NCI-H187 treated with DMSO at 0.1 percent for 48 hours (cell line): Measurements from ENCODE around the gene SLC25A23.

Experiments
- DNase-seq: peaks from one replicate; lab custom pipeline; 2025; lab: John Stamatoyannopoulos, UW

The SLC25A23 gene

DNA sequence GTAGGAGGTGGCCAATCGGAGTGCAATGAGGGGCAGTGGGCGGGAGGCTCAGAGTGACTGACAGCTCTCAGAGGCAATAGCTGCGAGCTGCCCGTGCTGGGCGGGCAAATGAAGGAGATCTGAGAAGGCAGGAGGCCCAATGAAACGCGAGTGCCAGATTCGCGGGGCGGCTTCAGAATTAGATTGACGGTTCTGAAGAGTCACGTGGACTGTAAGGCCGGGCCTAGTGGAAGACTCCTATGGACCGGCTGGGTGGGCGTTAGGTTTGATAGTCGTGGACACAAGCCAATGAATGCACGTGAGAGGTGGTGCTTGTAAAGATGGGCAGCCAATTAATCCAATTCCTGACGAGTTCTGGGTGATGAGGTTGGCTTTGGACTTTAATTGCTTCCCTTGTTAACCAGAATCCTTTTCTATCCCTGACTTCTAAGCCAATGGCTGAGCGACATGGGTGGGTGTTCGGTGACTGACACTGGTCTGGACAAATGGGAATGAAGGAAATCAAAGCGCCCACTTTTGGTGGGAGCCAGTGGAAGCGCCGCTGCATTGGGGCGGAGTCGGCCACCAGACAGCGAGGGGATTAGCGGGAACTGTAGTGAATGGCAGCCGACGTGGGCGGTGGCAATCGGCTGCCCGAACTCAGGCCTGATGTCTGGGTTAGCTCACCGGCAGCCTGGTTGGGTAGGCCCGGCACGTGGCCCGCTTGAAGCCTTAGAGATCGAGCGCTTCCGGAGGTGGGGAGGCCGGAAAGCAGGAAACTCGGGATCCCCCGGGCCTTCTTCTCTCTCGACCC, 34.5 kb downstream of the SLC25A23 start:
- DNase-seq: peak; percentile 91

DNA sequence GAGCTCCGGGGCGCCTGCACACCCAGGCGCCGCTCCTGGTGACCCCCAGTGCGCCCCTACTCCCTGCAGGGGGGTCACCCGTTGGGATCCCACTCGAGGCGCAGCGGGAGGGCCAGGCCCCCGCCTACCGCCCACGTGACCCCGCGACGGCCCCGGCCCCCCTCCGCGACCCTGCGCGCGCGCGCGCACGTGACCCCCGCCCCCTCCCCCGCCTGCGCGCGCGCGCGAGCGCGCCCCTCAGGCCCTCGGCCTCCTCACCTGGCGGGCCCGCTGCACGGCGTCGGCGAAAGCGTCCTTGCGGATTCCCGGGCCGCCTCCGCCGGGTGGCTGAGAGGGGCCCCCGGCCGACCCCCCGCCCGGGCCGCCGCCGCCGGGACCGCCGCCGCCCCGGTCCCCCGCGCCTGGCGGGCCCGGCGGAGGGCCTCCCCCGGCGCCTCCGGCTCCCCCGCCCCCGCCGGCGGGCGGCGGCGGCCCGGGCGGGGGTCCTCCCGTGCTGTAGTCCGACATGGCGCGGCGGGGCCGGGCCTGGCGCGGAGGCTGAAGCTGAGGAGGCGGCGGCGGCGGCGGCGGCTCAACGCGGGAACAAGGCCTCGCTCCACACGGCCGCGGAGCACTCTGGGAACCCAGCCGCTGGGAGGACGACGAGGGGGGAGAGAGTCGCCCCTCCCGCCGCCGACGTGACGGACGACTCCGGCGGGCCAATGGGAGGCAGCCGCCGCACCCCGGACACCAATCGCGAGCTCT, 35.2 kb downstream of the SLC25A23 start, which contains the start of gene KHSRP:
Gene KHSRP (minus strand): TSS at position 617 of the 744 bp plus-strand sequence. CDS start 110 bp downstream, at position 507.
- no peak for DNase-seq

- DNase-seq: no peak
These were observed 35.9 kb downstream of the SLC25A23 start for GRCh38 chr19:6423499-6424194.

GRCh38 chr19:6421075-6422014, 38.2 kb downstream of the SLC25A23 start:
- DNase-seq: no peak

DNA sequence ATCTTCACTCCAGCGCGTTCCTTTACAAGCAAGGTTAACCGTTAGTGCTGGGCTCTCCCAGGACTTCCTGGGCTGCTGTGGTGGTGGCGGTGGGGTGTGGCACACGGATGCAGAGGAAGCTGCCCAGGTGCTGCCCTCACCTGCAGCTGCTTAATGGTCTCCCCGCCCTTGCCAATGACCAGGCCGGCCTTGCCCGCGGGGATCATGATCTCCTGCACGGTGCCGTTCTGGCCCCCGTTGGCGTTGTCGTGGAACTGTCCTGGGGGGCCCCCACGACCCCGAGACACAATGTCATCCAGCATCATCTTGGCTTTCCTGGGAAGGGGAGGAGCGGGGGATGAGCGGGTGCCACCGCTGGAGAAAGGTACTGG, 41.0 kb downstream of the SLC25A23 start:
- DNase-seq: no peak

DNA sequence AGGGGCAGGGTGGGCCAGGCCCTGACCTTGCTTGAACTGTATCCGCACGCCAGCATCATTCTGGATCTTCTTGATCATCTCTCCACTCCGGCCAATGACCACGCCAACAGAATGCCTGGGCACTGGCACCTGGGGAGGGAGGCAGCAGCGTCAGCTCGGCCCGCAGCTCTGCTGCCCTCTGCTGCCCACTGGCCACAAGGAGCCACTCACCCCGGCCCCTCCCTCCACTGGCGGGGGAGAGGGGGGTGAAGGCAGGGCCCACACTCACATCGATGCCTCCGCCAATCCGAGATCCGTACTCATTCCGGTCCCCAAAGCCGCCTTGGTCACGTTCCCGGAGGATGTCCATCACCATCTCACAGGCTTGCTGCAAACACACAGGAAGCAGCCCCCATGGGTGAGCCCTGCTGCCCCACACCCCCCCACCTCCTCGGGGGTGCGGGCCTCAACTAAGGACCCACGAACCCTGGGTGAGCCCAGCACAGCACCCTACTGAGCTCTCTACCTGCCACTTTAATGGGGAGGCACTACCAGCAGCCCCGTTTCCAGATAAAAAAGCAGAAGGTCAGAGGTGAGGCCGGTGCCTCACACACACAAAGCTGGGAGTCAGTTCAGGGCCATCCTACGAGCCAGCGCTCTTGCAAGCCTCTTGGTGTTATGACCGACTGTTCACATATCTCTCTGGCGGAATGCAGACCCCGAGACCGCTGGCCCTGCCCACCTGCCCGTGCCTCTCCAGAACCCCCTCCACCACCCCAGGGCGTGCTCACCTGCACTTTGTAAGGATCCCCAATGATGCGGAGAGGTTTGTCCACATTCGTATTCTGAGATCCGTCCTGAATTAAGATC, 41.7 kb downstream of the SLC25A23 start:
- DNase-seq: no peak

GRCh38 chr19:6416658-6417405, 42.8 kb downstream of the SLC25A23 start:
- no peak for DNase-seq

GRCh38 chr19:6415591-6416190, 43.9 kb downstream of the SLC25A23 start:
- DNase-seq: no peak

DNA sequence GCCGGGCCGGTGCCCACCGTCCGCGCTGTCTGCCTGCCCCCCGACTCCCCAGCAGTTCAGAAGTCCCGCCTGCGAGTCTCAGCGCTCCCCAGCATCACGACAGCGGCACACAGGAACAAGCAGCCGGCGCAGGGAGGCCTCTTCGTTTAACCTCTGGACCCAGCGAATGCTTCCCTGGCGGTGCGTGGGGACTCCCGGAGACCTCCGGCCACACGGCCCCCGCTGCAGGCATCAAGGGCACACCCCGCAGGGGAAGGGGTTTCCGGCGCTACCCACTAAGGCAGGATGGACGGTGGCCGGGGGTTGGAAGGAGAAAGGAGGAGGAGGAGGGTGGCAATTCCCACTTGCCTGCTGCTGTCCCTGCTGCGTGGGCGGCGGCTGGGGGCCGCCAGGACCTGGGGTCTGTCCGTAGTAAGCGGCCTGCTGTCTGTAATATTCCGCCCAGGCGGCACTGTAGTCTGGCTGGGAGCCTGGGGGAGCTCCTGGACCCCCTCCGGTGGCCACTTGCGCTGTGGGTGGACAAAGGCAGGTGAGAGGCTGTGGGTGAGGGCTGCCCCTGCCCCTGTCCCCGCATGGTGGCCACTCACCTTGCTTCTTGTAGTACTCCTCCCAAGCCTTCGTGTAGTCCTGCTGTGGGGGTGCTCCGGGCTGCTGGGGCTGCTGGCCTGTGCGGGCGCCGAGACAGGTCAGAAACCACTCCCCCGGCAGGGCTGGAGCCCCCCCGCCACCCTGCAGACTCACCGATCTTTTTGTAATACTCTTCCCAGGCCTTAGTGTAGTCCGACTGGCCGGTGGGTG, 44.6 kb downstream of the SLC25A23 start:
- DNase-seq: no peak

DNA sequence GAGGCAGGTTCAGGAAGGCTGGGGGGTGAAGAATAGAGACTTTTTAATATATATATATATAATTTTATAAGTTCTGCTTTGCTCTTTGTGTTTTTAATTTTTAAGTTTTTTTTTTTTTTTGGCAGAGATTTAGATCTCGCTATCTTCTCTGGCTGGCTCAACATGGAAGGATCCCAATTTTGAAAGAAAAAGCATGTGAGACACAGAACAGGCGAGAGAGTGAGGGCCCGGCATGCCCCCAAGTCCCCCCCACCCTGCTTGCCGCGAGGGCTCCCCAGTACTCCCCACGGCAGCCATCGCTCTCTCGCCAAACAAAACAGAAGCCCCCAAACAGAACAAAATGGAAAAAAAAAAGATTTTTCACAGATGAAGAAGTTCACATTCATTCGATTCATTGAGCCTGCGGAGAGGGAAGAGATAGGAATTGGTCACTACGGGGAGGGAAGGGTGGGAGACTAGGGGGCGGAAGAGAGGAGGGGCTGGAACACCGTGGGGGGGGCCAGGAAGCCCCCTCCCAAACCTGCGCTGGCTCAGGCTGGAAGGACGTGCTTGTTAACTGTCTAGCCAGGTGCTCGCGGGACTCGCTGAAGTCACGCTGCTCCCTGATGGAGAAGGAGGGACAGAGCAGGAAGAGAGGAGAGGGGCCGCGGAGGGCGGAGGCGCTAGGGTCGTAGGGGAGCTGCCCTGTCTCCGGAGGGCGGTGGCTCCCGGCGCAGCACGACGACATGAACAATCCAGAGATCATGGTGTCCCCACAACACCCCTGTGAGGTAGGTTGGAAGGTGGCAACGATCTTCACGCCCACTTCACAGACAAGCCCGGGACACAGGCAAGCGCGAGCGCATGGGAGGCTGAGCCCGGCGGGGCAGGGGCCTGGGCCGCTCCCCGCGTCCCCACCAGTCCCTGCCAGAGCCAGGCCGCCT, 45.6 kb downstream of the SLC25A23 start:
- DNase-seq: no peak

- DNase-seq: no peak
These were observed 46.3 kb downstream of the SLC25A23 start for GRCh38 chr19:6413291-6413690.

- no peak for DNase-seq
These were observed 47.0 kb downstream of the SLC25A23 start for GRCh38 chr19:6412447-6413091.

DNA sequence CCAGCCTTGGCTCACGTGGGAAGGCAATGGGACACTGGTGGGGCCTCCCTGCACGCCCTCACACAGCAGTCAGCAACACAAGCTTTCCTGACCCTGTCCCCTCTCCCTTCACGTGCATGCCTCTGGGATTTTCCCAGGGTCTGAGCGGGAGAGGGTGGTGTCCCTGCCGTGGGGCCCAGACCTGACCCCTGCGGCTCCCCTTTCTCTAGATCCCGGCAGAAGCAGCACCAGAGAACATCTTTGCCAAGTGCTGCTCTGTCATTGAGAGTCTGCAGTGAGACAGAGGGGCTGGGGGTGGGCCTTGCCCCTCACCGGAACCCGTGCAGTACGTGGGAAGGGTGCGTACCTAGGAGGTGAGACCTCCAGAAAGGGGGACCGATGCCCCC, 47.5 kb downstream of the SLC25A23 start:
- no peak for DNase-seq

DNA sequence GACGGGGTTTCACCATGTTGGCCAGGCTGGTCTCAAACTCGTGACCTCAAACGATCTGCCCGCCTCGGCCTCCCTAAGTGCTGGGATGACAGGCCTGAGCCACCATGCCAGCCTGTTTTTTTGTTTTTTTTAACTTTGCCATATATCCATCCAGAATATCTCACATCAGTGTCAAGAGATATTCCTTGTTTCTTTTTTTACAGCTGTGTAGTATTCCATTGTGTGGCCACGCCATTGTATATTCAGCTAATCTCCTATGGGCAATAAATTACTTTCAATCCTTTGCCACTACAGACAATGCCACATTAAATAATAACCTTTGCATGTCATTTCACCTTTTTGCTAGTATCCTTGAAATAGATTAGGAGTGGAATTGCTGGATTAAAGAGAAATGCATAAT, 50.2 kb downstream of the SLC25A23 start:
- no peak for DNase-seq

DNA sequence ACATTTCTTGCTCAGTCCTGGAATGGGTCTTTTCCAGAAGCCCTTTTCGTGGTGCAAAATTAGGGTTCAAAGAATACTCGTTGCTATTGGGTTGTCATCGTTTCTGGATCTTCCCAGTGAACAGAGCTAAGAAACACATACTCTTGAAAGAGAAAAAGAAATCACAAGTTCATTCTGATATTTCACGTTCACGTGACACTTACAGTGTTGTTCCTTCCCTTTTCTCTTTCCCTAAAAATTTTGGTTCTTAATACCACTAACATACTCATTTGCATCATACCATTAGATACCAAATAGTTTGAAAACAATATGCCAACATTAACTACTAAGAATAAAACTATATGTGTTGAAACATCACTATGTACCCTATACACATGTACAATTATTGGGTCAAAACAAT, 53.2 kb downstream of the SLC25A23 start:
- DNase-seq: no peak

- no peak for DNase-seq
These were observed 56.6 kb downstream of the SLC25A23 start for GRCh38 chr19:6402837-6403608.
